Fibroblast of gingiva (primary cell): ENCODE data around the gene RPL35.

ENCODE experiments used
- DNase-seq: peaks from one replicate; pipeline ENCODE4 v3.0.0-alpha.2; 2011; ENCODE audit warnings: low read depth

Gene RPL35

GRCh38 chr9:124875501-124875900, 13.7 kb upstream of the RPL35 start:
- DNase-seq, result no peak

GRCh38 chr9:124873664-124874063, 11.9 kb upstream of the RPL35 start:
- DNase-seq, result no peak

GRCh38 chr9:124871156-124871561, 9.4 kb upstream of the RPL35 start:
- no peak for DNase-seq

GRCh38 chr9:124870723-124871122, 9.0 kb upstream of the RPL35 start:
- no peak for DNase-seq

- DNase-seq, result no peak
Measured at GRCh38 chr9:124869986-124870560, 8.3 kb upstream of the RPL35 start.

- DNase-seq, result no peak
Measured at GRCh38 chr9:124869466-124869985, 7.8 kb upstream of the RPL35 start.

- DNase-seq, result peak; percentile 77
Measured at GRCh38 chr9:124868511-124869465, 7.0 kb upstream of the RPL35 start.

GRCh38 chr9:124863371-124863871, 1.7 kb upstream of the RPL35 start:
- no peak for DNase-seq

GRCh38 chr9:124860582-124861341, 995 bp downstream of the RPL35 start:
- DNase-seq, result no peak

- DNase-seq, result no peak
Measured at GRCh38 chr9:124859803-124860581, 1.8 kb downstream of the RPL35 start.

GRCh38 chr9:124858330-124859046, 3.3 kb downstream of the RPL35 start:
- DNase-seq, result no peak

- DNase-seq, result no peak
Measured at GRCh38 chr9:124857533-124858162, 4.1 kb downstream of the RPL35 start.

GRCh38 chr9:124855944-124856765, 5.6 kb downstream of the RPL35 start:
- no peak for DNase-seq

GRCh38 chr9:124855566-124855943, 6.2 kb downstream of the RPL35 start:
- no peak for DNase-seq

- no peak for DNase-seq
Measured at GRCh38 chr9:124854822-124855221, 6.9 kb downstream of the RPL35 start.

- DNase-seq, result no peak
Measured at GRCh38 chr9:124854161-124854560, 7.6 kb downstream of the RPL35 start.

- no peak for DNase-seq
Measured at GRCh38 chr9:124853605-124854143, 8.1 kb downstream of the RPL35 start.

GRCh38 chr9:124852829-124853531, 8.8 kb downstream of the RPL35 start, which contains the start of gene WDR38:
WDR38 (plus strand) TSS chr9:124853460; CDS start chr9:124853532, 72 bp downstream.
- peak; percentile 58 for DNase-seq
